Coronary artery (tissue), 2 donors: Measurements from ENCODE around the gene PKD1L1.

Experiments used
- DNase-seq: peaks from one replicate; pipeline ENCODE4 v3.0.0-alpha.2; 2017; ENCODE audit warnings: low spot score
- H3K27ac ChIP-seq, 2 donors: fragments of 200-600 bp; sonication (generic); one replicate each; pipeline ENCODE4 v1.5.1; 2016 to 2019
- H3K4me3 ChIP-seq: fragments of 200-600 bp; sonication (generic); 2 replicates; pipeline ENCODE4 v1.5.1; 2016; ENCODE audit warnings: mild to moderate bottlenecking, moderate library complexity
- CTCF ChIP-seq: fragments of 200-600 bp; sonication (generic); IDR thresholded peaks from one replicate; pipeline ENCODE4 v1.5.1; 2019; ENCODE audit warnings: antibody characterized with exemption

Gene PKD1L1

GRCh38 chr7:47936323-47936722 is 11.9 kb downstream of the PKD1L1 start:
- no peak overlapping the region for H3K4me3 ChIP-seq
- no peak for TF ChIP-seq CTCF
- H3K27ac ChIP-seq: no peak overlapping the region
- DNase-seq: no peak

- no peak overlapping the region for H3K27ac ChIP-seq
- DNase-seq: no peak
- no peak overlapping the region for H3K4me3 ChIP-seq
- TF ChIP-seq CTCF: no peak
These were observed 12.9 kb downstream of the PKD1L1 start for GRCh38 chr7:47935336-47935735.

- TF ChIP-seq CTCF: no peak
- no peak overlapping the region for H3K4me3 ChIP-seq
- DNase-seq: no peak
- no peak overlapping the region for H3K27ac ChIP-seq
These were observed 13.4 kb downstream of the PKD1L1 start for GRCh38 chr7:47934831-47935230.

- no peak for TF ChIP-seq CTCF
- no peak overlapping the region for H3K27ac ChIP-seq
- H3K4me3 ChIP-seq: no peak overlapping the region
- DNase-seq: no peak
These were observed 15.1 kb downstream of the PKD1L1 start for GRCh38 chr7:47933215-47933614.

GRCh38 chr7:47932466-47933037 is 15.7 kb downstream of the PKD1L1 start:
- no peak for TF ChIP-seq CTCF
- H3K4me3 ChIP-seq: no peak overlapping the region
- no peak overlapping the region for H3K27ac ChIP-seq
- no peak for DNase-seq

GRCh38 chr7:47932016-47932415 is 16.2 kb downstream of the PKD1L1 start:
- no peak overlapping the region for H3K27ac ChIP-seq
- no peak overlapping the region for H3K4me3 ChIP-seq
- no peak for TF ChIP-seq CTCF
- DNase-seq: no peak
